Muscle layer of colon (tissue), 2 donors: ENCODE measurements around the gene FAM114A1.
A peak's percentile ranks its signal among the peaks of the same experiment; 100 is the strongest.
"Not testable (repeated sequence)": the region's sequence is repeated elsewhere in the genome, so short reads cannot be mapped to it uniquely, and the experiment has no call there.

Experiments used
- H3K27ac ChIP-seq: one replicate; pipeline ENCODE4 v1.7.0; 2013; ENCODE audit warnings: low read depth, mild to moderate bottlenecking, low read length, moderate library complexity
- H3K27me3 ChIP-seq, 2 donors: one replicate each; pipeline ENCODE4 v1.7.0; 2013; ENCODE audit warnings: low read length in 2 of 2, mild to moderate bottlenecking in 2 of 2; ENCODE audit not compliant: insufficient read depth in 2 of 2, control insufficient read depth in 1 of 2
- H3K36me3 ChIP-seq: one replicate; pipeline ENCODE4 v1.7.0; 2013; ENCODE audit warnings: mild to moderate bottlenecking, low read length; ENCODE audit not compliant: insufficient read depth
- H3K4me1 ChIP-seq: one replicate; pipeline ENCODE4 v1.7.0; 2013; ENCODE audit warnings: mild to moderate bottlenecking, low read length; ENCODE audit not compliant: insufficient read depth
- H3K4me3 ChIP-seq, 2 donors: one replicate each; pipeline ENCODE4 v1.7.0; 2013; ENCODE audit warnings: low read length in 2 of 2, low read depth in 1 of 2, mild to moderate bottlenecking in 1 of 2, moderate library complexity in 1 of 2
- H3K9ac ChIP-seq: one replicate; pipeline ENCODE4 v1.7.0; 2013; ENCODE audit warnings: low read length
- H3K9me3 ChIP-seq: one replicate; pipeline ENCODE4 v1.7.0; 2013; ENCODE audit warnings: mild to moderate bottlenecking, low read length
- donor health status: abdominal sarcoma.
- donor health status: Adenocarcinoma of cecum.

FAM114A1 gene

GRCh38 chr4:38907696-38908270 is 40.2 kb downstream of the FAM114A1 start:
- Histone ChIP-seq H3K27me3 (no peaks in the 10 kb centered on the region), H3K4me1 (peaks cover 15% of the 10 kb centered on the region), H3K4me3 (no peak overlapping the region), H3K9me3 (no peaks in the 10 kb centered on the region), H3K27ac (no peak overlapping the region), H3K36me3 (peaks cover 52% of the 10 kb centered on the region), H3K9ac (no peak overlapping the region)

DNA sequence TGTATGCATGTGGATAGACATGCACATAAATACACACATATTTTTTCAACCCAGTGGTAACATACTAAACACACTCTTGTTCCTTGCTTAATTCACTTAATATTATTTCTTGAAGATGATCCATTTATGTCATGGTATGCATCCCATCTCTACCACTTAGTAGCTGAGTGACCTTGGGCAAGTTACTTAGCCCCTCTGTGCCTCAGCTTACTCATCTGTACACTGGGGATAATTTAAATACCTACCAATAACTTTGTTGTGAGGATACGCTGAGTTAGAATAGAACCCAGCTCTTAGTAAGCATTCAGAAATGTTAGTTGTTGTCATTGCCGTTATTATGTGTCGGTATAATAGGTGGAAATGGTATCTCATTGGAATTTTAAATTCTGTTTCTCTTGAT is 41.4 kb downstream of the FAM114A1 start:
- Histone ChIP-seq H3K4me3 (no peak overlapping the region), H3K27me3 (no peaks in the 10 kb centered on the region), H3K4me1 (peaks cover 4% of the 10 kb centered on the region), H3K27ac (no peak overlapping the region), H3K9me3 (no peaks in the 10 kb centered on the region), H3K36me3 (peaks cover 47% of the 10 kb centered on the region), H3K9ac (no peak overlapping the region)

GRCh38 chr4:38911257-38911656 is 43.7 kb downstream of the FAM114A1 start:
- Histone ChIP-seq H3K9me3 (no peaks in the 10 kb centered on the region), H3K27ac (no peak overlapping the region), H3K36me3 (peaks cover 64% of the 10 kb centered on the region), H3K4me1 (no peaks in the 10 kb centered on the region), H3K9ac (no peak overlapping the region), H3K27me3 (no peaks in the 10 kb centered on the region), H3K4me3 (no peak overlapping the region)

DNA sequence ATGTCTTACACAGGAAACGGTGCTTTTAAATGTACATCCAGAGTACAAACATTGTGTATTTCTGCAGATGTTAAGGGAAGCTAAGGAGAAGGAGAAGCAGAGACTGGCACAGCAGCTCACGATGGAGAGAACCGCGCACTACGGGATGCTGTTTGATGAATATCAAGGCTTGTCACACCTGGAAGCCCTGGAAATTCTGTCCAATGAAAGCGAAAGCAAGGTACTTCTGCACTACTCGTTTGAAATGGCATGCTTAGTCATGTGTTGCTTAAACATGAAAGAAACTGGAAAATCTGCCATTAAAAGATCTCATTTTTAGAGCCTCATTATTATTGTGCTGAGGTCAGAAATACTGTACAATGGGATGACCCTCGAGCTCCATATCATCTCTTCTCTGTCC is 47.2 kb downstream of the FAM114A1 start:
- no peaks in the 10 kb centered on the region for H3K9me3 ChIP-seq
- H3K27ac ChIP-seq = no peak overlapping the region
- H3K36me3 ChIP-seq = peaks cover 53% of the 10 kb centered on the region

GRCh38 chr4:38916267-38916666 is 48.7 kb downstream of the FAM114A1 start:
- not testable (repeated sequence) for H3K4me1 ChIP-seq, H3K9ac ChIP-seq, H3K27me3 ChIP-seq, H3K9me3 ChIP-seq, H3K4me3 ChIP-seq, H3K27ac ChIP-seq
- H3K36me3 ChIP-seq = peaks cover 39% of the 10 kb centered on the region

More for the DNA sequence above, 47.2 kb downstream of the FAM114A1 start:
- H3K4me1 ChIP-seq = no peaks in the 10 kb centered on the region
- H3K4me3 ChIP-seq = no peak overlapping the region
- no peaks in the 10 kb centered on the region for H3K27me3 ChIP-seq
- H3K9ac ChIP-seq = no peak overlapping the region

DNA sequence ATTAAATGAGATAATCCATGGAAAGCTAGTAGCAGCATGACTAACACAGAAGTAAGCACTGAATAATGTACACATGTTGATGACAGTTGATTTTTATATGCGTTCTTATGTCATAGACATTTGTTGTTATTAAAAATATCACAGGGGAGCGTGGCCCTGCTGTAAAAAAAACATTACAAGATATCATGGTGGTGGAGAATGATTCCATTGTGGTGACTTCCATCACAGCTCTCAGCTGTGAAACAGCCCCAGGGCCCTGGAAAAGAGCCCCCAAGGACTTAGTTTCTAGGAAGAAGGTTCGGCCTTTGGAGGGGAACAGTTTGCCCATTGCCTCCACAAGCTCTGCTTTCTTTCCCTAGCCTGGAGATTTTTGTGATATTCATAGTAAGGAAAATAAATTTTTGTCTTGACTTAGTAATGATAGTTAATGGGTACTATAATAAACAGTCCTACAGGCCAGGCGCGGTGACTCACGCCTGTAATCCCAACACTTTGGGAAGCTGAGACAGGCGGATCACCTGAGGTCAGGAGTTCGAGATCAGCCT is 49.9 kb downstream of the FAM114A1 start:
- H3K9ac ChIP-seq = no peak overlapping the region
- peaks cover 40% of the 10 kb centered on the region for H3K36me3 ChIP-seq
- no peaks in the 10 kb centered on the region for H3K9me3 ChIP-seq

GRCh38 chr4:38919494-38919893 is 51.9 kb downstream of the FAM114A1 start:
- H3K36me3 ChIP-seq = peaks cover 42% of the 10 kb centered on the region
- H3K4me1 ChIP-seq = peaks cover 21% of the 10 kb centered on the region
- no peak overlapping the region for H3K27ac ChIP-seq
- no peaks in the 10 kb centered on the region for H3K27me3 ChIP-seq
- no peak overlapping the region for H3K9ac ChIP-seq
- H3K4me3 ChIP-seq = no peak overlapping the region
- no peaks in the 10 kb centered on the region for H3K9me3 ChIP-seq

More for the DNA sequence above, 49.9 kb downstream of the FAM114A1 start:
- Histone ChIP-seq H3K4me3 (no peak overlapping the region), H3K27ac (no peak overlapping the region), H3K4me1 (peaks cover 5% of the 10 kb centered on the region), H3K27me3 (no peaks in the 10 kb centered on the region)

- no peak overlapping the region for H3K4me3 ChIP-seq
- H3K9me3 ChIP-seq = no peaks in the 10 kb centered on the region
- H3K36me3 ChIP-seq = peaks cover 36% of the 10 kb centered on the region
- H3K4me1 ChIP-seq = peaks cover 25% of the 10 kb centered on the region
- H3K9ac ChIP-seq = no peak overlapping the region
- H3K27ac ChIP-seq = no peak overlapping the region
- no peaks in the 10 kb centered on the region for H3K27me3 ChIP-seq
Observed at GRCh38 chr4:38920186-38920585, 52.6 kb downstream of the FAM114A1 start.

GRCh38 chr4:38920677-38921076 is 53.1 kb downstream of the FAM114A1 start:
- no peaks in the 10 kb centered on the region for H3K9me3 ChIP-seq
- no peak overlapping the region for H3K27ac ChIP-seq
- H3K9ac ChIP-seq = no peak overlapping the region
- peaks cover 30% of the 10 kb centered on the region for H3K4me1 ChIP-seq
- H3K27me3 ChIP-seq = no peaks in the 10 kb centered on the region
- peaks cover 31% of the 10 kb centered on the region for H3K36me3 ChIP-seq
- no peak overlapping the region for H3K4me3 ChIP-seq

DNA sequence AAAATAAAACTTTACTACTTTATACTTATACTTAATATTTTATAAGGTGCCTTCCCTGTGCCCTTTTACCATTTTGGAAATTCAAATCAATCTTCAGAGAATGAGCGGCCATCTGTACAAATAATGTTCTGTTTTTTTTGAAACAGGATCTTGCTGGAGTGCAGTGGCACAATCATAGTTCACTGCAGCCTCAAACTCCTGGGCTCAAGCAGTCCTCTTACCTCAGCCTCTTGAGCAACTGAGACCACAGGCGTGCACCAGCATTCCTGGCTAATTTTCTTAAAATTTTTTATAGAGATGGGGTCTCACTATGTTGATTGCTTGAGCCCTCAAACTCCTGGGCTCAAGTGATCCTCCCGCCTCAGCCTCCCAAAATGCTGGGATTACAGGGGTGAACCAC is 53.5 kb downstream of the FAM114A1 start:
- no peak overlapping the region for H3K27ac ChIP-seq
- no peak overlapping the region for H3K9ac ChIP-seq
- no peak overlapping the region for H3K4me3 ChIP-seq
- no peaks in the 10 kb centered on the region for H3K27me3 ChIP-seq
- H3K9me3 ChIP-seq = no peaks in the 10 kb centered on the region
- peaks cover 26% of the 10 kb centered on the region for H3K36me3 ChIP-seq
- peaks cover 34% of the 10 kb centered on the region for H3K4me1 ChIP-seq

DNA sequence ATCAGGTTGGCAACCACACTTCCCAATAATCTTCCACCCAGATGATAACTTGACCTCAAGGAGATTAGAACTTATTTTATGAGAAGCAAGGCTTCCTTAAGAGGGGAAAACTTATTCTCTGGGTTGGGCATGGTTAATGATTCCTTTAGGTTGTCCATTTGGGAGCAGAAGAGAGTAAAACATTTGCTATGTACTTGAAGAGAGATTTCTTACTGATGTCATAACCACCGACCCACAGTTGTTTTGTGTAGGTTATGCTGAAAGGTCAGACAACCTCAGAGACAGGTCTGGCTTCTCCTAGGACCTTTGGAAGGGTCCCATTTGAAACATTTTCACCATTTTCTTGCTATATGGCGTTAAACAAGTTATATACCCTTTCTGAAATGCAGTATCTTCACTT is 56.1 kb downstream of the FAM114A1 start:
- Histone ChIP-seq H3K36me3 (peaks cover 23% of the 10 kb centered on the region), H3K27ac (peak overlapping the region; percentile 70), H3K27me3 (no peaks in the 10 kb centered on the region), H3K4me1 (peaks cover 55% of the 10 kb centered on the region), H3K9me3 (no peaks in the 10 kb centered on the region), H3K4me3 (no peak overlapping the region), H3K9ac (no peak overlapping the region)

- Histone ChIP-seq H3K27ac (peak overlapping the region; percentile 61), H3K27me3 (no peaks in the 10 kb centered on the region), H3K36me3 (peaks cover 18% of the 10 kb centered on the region), H3K9me3 (no peaks in the 10 kb centered on the region), H3K9ac (no peak overlapping the region), H3K4me1 (peaks cover 61% of the 10 kb centered on the region), H3K4me3 (no peak overlapping the region)
Observed at GRCh38 chr4:38924353-38924752, 56.7 kb downstream of the FAM114A1 start.
